Gastroesophageal sphincter (tissue), 4 donors: ENCODE measurements around the gene GRAMD2B. TPM values are rescaled to one million over a fixed set of nuclear protein-coding genes. Genes with fewer than 3 reads are reported as not detected.

Source experiments
- ATAC-seq: fragments of 150-250 bp; one replicate; pipeline ENCODE4 v1.9.1; 2016; ENCODE audit warnings: mild to moderate bottlenecking, moderate library complexity
- H3K27ac ChIP-seq, 4 donors: fragments of 200-600 bp; sonication (generic) in 3 of 4; 1 replicate in 3 of 4; 2 replicates in 1 of 4; pipeline ENCODE4 v1.5.1; 2016 to 2019
- H3K27me3 ChIP-seq: fragments of 200-600 bp; sonication (generic); one replicate; pipeline ENCODE4 v1.5.1; 2019
- H3K36me3 ChIP-seq, 2 donors: fragments of 200-600 bp; sonication (generic); one replicate each; pipeline ENCODE4 v1.5.1; 2019; ENCODE audit warnings: control low read depth in 1 of 2
- H3K4me1 ChIP-seq, 3 donors: fragments of 200-600 bp; sonication (generic); 1 replicate in 2 of 3; 2 replicates in 1 of 3; pipeline ENCODE4 v1.5.1; 2016 to 2019; ENCODE audit warnings: control low read depth in 2 of 3
- H3K4me3 ChIP-seq, 2 donors: fragments of 200-600 bp; sonication (generic); one replicate each; pipeline ENCODE4 v1.5.1; 2019; ENCODE audit warnings: mild to moderate bottlenecking in 1 of 2, moderate library complexity in 1 of 2
- H3K9me3 ChIP-seq, 3 donors: fragments of 200-600 bp; sonication (generic); one replicate each; pipeline ENCODE4 v1.5.1; 2017 to 2019; ENCODE audit warnings: control low read depth in 2 of 3
- EP300 ChIP-seq: sonication (generic); formaldehyde crosslinking; IDR thresholded peaks from one replicate; pipeline ENCODE4 v1.6.1; 2017; ENCODE audit warnings: antibody characterized with exemption, mild to moderate bottlenecking
- POLR2A ChIP-seq, 2 donors: fragments of 450-650 bp; IDR thresholded peaks; one replicate each; pipeline ENCODE4 v1.6.1; 2017; ENCODE audit warnings: antibody characterized with exemption in 2 of 2, mild to moderate bottlenecking in 2 of 2, moderate library complexity in 1 of 2
- POLR2AphosphoS5 ChIP-seq: sonication (generic); formaldehyde crosslinking; IDR thresholded peaks from one replicate; pipeline ENCODE4 v1.6.1; 2017; ENCODE audit warnings: antibody characterized with exemption
- WGBS, 2 donors: methylation state at CpG; one replicate each; pipeline ENCODE4 v1.1.5; 2018; ENCODE audit warnings: low coverage in 1 of 2; 5-methylcytosine and 5-hydroxymethylcytosine counted together
- total RNA-seq, 4 donors: library from RNA; depleted of rRNA; stranded (reverse); fragments of >200 nt; gene quantifications; one replicate each; pipeline ENCODE4 v1.1.0, GENCODE V29; 2016
- TF ChIP-seq, protein P1 (sequence below), 4 experiments: fragments of 200-600 bp in 2 of 4; fragments of 450-650 bp in 2 of 4; sonication (generic) in 1 of 4; IDR thresholded peaks; one replicate each; pipeline ENCODE4 v1.5.1; 2017 to 2019; ENCODE audit warnings: antibody characterized with exemption in 4 of 4, mild to moderate bottlenecking in 2 of 4, moderate library complexity in 2 of 4

The GRAMD2B gene
- total RNA-seq, 4 donors from 2014 or later, result 47.7 to 66.0 (median 53.2) TPM

DNA sequence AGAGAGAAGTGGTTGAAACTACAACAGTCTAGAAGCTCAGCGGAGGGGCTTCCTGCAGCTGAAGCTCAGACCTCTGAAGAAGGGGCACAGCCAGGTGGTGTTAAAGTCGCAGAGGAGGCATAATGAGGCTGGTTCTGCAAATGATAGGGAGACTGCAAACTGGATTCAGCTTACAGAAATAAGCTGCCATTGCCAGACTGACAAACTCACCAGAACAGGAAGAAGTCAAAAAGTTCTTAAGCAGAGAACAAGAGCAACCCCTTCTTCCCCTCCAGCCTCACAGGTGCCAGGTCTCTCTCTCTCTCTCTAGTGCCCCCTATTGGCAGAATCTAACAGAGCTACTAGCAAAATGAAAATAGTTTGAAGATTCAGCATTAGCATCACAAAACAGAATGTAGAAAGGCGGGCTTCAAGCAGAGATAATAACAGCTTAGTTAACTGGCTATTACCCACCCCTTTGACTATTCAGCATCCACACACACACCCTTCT is 76.7 kb downstream of the GRAMD2B start:
- no peak for ATAC-seq
- Histone ChIP-seq H3K4me1 (peaks cover 0 to 26% (median 4%) of the 10 kb centered on the region in 3 donors), H3K27me3 (no peaks in the 10 kb centered on the region), H3K4me3 (no peak overlapping the region), H3K9me3 (no peaks in the 10 kb centered on the region), H3K27ac (no peak overlapping the region), H3K36me3 (peaks cover 0 to 5% of the 10 kb centered on the region in 2 donors)
- 100% methylated on average over 3 of the region's 3 CpGs for WGBS, 2 donors
- TF ChIP-seq POLR2A (IDR thresholded peaks at IDR 0.05), result no peak
- TF ChIP-seq, protein P1, sequence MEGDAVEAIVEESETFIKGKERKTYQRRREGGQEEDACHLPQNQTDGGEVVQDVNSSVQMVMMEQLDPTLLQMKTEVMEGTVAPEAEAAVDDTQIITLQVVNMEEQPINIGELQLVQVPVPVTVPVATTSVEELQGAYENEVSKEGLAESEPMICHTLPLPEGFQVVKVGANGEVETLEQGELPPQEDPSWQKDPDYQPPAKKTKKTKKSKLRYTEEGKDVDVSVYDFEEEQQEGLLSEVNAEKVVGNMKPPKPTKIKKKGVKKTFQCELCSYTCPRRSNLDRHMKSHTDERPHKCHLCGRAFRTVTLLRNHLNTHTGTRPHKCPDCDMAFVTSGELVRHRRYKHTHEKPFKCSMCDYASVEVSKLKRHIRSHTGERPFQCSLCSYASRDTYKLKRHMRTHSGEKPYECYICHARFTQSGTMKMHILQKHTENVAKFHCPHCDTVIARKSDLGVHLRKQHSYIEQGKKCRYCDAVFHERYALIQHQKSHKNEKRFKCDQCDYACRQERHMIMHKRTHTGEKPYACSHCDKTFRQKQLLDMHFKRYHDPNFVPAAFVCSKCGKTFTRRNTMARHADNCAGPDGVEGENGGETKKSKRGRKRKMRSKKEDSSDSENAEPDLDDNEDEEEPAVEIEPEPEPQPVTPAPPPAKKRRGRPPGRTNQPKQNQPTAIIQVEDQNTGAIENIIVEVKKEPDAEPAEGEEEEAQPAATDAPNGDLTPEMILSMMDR (IDR thresholded peaks at IDR 0.05), result peak in 2 of 4 experiments; percentile 13 to 50

DNA sequence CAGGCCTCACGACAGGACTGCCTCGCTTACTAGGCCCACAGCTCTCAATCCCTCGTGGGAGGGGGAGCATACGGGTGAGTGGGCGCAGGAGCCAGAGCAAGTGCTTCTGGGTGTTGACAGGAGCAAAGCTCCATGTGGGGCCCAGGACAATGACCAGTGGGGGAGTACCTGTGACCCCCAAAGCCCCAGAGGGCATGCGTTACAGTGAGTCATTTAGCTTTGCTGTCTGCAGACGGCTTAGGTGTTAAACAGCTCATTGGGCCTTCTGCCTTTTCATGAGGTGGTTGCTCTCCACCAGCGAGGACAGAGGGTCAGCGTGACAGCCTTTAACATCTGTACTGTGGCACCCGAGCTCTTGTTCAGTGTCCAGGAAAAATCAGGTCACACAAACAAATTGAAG is 78.2 kb downstream of the GRAMD2B start:
- Histone ChIP-seq H3K4me3 (no peak overlapping the region), H3K4me1 (peaks cover 0 to 26% (median 4%) of the 10 kb centered on the region in 3 donors), H3K27me3 (no peaks in the 10 kb centered on the region), H3K9me3 (no peaks in the 10 kb centered on the region), H3K36me3 (peaks cover 0 to 1% of the 10 kb centered on the region in 2 donors), H3K27ac (no peak overlapping the region)
- TF ChIP-seq EP300 (no peak), POLR2A (IDR thresholded peaks at IDR 0.05) (no peak), POLR2AphosphoS5 (no peak)
- TF ChIP-seq, protein P1 (IDR thresholded peaks at IDR 0.05), result no peak
- no peak for ATAC-seq
- WGBS, 2 donors, result 94% methylated on average over 3 of the region's 10 CpGs; no CpG with 5 or more reads in 1 of the 2 donors

DNA sequence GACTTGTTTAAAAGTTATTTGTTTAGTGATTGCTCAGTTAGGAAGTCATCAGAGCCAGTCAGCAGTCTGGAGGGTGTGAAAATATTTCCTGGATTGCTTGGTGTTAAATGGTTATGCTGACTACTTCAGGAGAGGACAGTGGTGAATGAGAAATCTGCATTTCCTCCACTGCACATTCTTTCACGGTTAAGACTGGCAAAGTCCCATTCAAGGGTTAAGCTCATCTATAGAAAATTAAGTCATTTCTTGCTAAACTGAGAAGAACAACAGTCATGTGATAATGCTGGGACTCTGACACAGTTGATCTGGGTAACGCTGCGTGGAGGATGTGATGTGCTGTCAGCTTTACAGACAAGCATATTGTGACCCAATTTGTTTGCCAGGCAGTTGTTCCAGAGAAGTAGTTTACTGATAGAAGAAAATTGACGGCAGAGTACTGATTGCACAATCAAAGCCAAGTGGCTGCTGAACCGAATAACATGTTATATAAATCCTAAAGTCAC is 80.4 kb downstream of the GRAMD2B start:
- Histone ChIP-seq H3K36me3 (no peaks in the 10 kb centered on the region), H3K27ac (peak overlapping the region; percentile 51 to 73 (median 56)), H3K4me1 (peaks cover 0 to 31% (median 4%) of the 10 kb centered on the region in 3 donors), H3K9me3 (no peaks in the 10 kb centered on the region), H3K27me3 (no peaks in the 10 kb centered on the region), H3K4me3 (no peak overlapping the region)
- ATAC-seq, result peak; percentile 84
- 25 to 38% methylated on average over 3 to 5 of the region's 5 CpGs for WGBS, 2 donors
- TF ChIP-seq POLR2AphosphoS5 (peak; percentile 30), POLR2A (IDR thresholded peaks at IDR 0.05) (no peak)
- TF ChIP-seq, protein P1 (IDR thresholded peaks at IDR 0.05), result no peak

DNA sequence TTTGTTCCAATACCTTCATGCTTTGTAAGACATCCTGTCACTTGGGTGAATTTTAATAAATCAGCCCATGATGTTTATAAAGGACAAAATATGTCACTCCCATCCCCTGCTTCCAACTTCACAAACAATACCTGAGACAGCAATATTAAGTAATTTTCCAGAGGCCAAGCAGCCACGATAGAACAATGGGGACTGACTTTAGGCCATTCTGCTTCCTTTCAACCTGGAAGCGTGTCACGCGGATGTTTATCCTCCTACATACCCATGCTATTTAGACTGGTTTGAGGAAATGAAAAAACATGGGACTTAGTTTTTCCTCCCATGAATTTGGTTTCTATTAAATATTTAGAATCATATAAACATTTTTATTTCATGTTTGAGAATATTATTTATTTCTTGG is 82.9 kb downstream of the GRAMD2B start:
- Histone ChIP-seq H3K4me3 (no peak overlapping the region), H3K27ac (peak overlapping the region in 1 of 4 donors; percentile 26), H3K9me3 (no peaks in the 10 kb centered on the region), H3K36me3 (no peaks in the 10 kb centered on the region), H3K27me3 (no peaks in the 10 kb centered on the region), H3K4me1 (peaks cover 0 to 37% (median 10%) of the 10 kb centered on the region in 3 donors)
- TF ChIP-seq, protein P1 (IDR thresholded peaks at IDR 0.05), result no peak
- no peak for TF ChIP-seq POLR2AphosphoS5
- no peak for TF ChIP-seq EP300
- WGBS, 2 donors, result 79 to 81% methylated on average over 4 of the region's 4 CpGs
- no peak for ATAC-seq

DNA sequence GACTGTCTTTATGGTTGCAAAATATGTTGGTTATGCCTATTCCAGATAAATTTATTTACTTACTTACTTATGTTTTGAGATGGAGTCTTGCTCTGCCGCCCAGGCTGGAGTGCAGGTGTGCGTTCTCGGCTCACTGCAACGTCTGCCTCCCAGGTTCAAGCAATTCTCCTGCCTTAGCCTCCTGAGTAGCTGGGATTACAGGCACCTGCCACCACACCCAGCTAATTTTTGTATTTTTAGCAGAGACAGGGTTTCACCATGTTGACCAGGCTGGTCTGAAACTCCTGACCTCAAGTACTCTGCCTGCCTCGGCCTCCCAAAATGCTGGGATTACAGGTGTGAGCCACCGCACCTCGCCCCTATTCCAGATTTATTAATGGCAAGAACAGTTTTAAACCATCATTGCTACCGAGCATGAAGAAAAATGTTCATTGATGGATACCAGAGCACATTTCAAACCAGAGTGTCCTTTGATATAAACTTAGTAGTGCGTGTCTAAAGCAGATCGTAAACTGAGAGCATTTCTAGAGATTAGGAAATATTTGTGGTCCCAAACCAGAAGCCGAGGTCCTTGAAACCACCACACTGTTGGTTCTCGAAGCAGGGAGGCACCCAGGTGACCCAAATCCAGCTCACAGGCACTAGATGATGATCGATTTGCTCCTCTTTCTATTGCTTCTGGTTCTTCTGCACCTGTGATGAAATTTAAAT is 85.2 kb downstream of the GRAMD2B start:
- Histone ChIP-seq H3K27ac (peak overlapping the region; percentile 71 to 79 (median 74)), H3K36me3 (no peaks in the 10 kb centered on the region), H3K27me3 (no peaks in the 10 kb centered on the region), H3K4me3 (peak overlapping the region in 1 of 2 donors; percentile 19), H3K9me3 (no peaks in the 10 kb centered on the region), H3K4me1 (peaks cover 0 to 31% (median 10%) of the 10 kb centered on the region in 3 donors)
- TF ChIP-seq EP300 (no peak), POLR2AphosphoS5 (no peak), POLR2A (IDR thresholded peaks at IDR 0.05) (no peak)
- ATAC-seq, result peak; percentile 10
- 83 to 96% methylated on average over 9 to 12 of the region's 13 CpGs for WGBS, 2 donors
